C4-2B (cell line): ENCODE results near the gene MRAS.

Source experiments
- H3K27ac ChIP-seq: fragments of 450-650 bp; 2 replicates; pipeline ENCODE4 v1.5.1; 2017
- ZFX ChIP-seq: fragments of 450-650 bp; IDR thresholded peaks from 2 replicates; pipeline ENCODE4 v1.6.1; 2017
- TF ChIP-seq, protein P1 (sequence below): fragments of 450-650 bp; conservative IDR thresholded peaks from 2 replicates; pipeline ENCODE4 v1.5.1; 2017; ENCODE audit warnings: mild to moderate bottlenecking

MRAS gene

DNA sequence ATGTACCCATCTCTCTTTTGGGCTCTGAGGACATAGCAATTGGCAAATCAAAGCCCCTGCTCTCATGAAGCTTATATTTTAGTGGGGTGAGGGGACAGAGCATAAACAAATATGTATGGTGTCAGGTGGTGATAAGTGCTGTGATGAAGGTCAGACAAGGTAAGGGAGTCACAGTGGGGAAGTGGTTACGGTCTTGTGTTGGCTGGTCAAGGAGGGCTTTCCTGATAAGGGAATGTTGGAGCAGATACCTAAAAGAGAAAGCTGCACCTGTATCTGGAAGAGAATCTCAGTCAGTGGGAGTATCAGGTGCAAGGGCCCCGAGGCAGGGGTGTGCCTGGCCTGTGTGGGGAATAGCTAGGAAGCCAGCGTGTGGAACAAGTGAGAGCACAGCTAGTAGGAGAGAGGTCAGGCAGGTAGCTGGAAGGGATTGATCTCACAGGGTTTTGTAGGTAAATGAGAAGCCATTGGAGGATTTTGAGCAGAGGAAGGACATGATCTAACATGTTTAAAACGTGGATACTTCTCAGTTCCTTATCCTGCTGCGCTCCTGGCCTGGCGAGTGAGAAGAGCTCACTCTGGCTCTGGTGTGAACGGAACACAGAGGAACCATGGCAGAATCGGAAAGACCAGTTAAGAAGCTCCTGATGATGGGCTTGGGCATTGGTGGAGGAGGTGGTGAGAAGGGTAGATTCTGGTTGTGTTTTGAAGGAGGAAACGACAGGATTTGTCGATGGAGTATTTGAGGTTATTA lies 35.5 kb downstream of the MRAS start:
- TF ChIP-seq, protein P1, sequence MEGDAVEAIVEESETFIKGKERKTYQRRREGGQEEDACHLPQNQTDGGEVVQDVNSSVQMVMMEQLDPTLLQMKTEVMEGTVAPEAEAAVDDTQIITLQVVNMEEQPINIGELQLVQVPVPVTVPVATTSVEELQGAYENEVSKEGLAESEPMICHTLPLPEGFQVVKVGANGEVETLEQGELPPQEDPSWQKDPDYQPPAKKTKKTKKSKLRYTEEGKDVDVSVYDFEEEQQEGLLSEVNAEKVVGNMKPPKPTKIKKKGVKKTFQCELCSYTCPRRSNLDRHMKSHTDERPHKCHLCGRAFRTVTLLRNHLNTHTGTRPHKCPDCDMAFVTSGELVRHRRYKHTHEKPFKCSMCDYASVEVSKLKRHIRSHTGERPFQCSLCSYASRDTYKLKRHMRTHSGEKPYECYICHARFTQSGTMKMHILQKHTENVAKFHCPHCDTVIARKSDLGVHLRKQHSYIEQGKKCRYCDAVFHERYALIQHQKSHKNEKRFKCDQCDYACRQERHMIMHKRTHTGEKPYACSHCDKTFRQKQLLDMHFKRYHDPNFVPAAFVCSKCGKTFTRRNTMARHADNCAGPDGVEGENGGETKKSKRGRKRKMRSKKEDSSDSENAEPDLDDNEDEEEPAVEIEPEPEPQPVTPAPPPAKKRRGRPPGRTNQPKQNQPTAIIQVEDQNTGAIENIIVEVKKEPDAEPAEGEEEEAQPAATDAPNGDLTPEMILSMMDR = no peak
- no peak for TF ChIP-seq ZFX

GRCh38 chr3:138384531-138384930 lies 36.2 kb downstream of the MRAS start:
- TF ChIP-seq, protein P1 = no peak
- no peak for TF ChIP-seq ZFX
- no peak overlapping the region for H3K27ac ChIP-seq

More for the DNA sequence above, 35.5 kb downstream of the MRAS start:
- no peak overlapping the region for H3K27ac ChIP-seq

DNA sequence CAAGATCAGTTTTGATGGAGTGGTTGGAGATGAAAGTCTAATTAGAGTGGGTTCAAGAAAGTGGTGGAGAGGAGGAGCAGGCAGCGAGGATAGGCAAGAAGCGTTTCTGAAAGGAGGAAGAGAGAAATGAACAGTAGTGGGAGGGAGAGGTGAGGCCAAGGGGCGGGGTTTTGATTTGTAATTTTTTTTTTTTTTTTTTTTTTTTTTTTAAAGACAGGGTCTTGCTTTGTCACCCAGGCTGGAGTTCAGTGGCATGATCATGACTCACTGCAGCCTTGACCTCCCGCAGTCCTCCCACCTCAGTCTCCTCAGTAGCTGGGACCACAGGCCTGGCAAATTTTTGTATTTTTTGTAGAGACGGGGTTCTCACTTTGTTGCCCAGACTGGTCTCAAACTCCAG lies 36.6 kb downstream of the MRAS start:
- no peak overlapping the region for H3K27ac ChIP-seq
- no peak for TF ChIP-seq ZFX
- TF ChIP-seq, protein P1 = no peak

GRCh38 chr3:138389144-138389601 lies 40.8 kb downstream of the MRAS start:
- TF ChIP-seq, protein P1 = no peak
- TF ChIP-seq ZFX = no peak
- H3K27ac ChIP-seq = no peak overlapping the region

GRCh38 chr3:138389841-138390581 lies 41.6 kb downstream of the MRAS start:
- H3K27ac ChIP-seq = no peak overlapping the region
- TF ChIP-seq ZFX = no peak

- no peak overlapping the region for H3K27ac ChIP-seq
Observed at GRCh38 chr3:138390582-138390932, 42.2 kb downstream of the MRAS start.

DNA sequence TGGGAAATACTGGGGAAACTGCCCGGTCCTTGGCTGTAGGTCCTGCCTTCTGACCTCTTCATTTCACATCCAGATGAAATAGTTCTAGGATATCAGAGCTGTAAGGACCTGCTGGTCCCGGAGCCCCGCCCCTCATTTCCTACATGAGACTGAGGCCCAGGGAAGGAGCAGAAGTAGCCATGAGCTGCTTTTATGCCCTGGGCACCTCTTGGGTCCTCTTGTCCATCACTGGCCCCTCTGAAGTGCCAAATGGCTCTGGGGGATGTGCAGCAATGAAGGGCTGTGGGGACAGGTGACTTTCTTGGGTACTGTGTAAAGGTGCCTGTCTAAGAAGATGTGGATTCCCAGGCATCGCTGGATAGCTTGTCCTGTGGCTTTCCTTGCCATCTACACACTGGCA lies 45.8 kb downstream of the MRAS start:
- TF ChIP-seq, protein P1 = no peak
- TF ChIP-seq ZFX = no peak
- H3K27ac ChIP-seq = no peak overlapping the region

More at GRCh38 chr3:138390582-138390932, 42.2 kb downstream of the MRAS start:
- no peak for TF ChIP-seq ZFX
- TF ChIP-seq, protein P1 = no peak
